K562 (cell line): Measurements from ENCODE around the gene RING1. TPM values are rescaled to one million over a fixed set of nuclear protein-coding genes. Genes with fewer than 3 reads are reported as not detected.

Experiments used
- ETS2 ChIP-seq: IDR thresholded peaks from 2 replicates; pipeline ENCODE4 v1.6.1; 2016; ENCODE audit warnings: borderline replicate concordance, missing genetic modification characterization, mild to moderate bottlenecking, moderate library complexity, missing compliant biosample characterization; ENCODE audit not compliant: poor library complexity, severe bottlenecking
- FIP1L1 ChIP-seq: fragments of 200-400 bp; formaldehyde crosslinking; IDR thresholded peaks from 2 replicates; pipeline ENCODE4 v1.6.1; 2018; ENCODE audit warnings: mild to moderate bottlenecking, low read depth, low read length; ENCODE audit not compliant: poor library complexity, severe bottlenecking
- FOXP4 ChIP-seq: sonication (generic); formaldehyde crosslinking; IDR thresholded peaks from 2 replicates; pipeline ENCODE4 v1.8.0; 2022; ENCODE audit warnings: mild to moderate bottlenecking, missing genetic modification reagents, borderline replicate concordance
- GTF3C2 ChIP-seq: IDR thresholded peaks from 3 replicates; pipeline ENCODE4 v1.6.1; 2011; ENCODE audit warnings: borderline replicate concordance, mild to moderate bottlenecking, moderate library complexity; ENCODE audit not compliant: insufficient read length; ENCODE audit errors: extremely low read depth
- KDM2B ChIP-seq: fragments of 250-450 bp; sonication (Bioruptor Pico); IDR thresholded peaks from 2 replicates; pipeline ENCODE4 v1.8.0; 2021; ENCODE audit warnings: mild to moderate bottlenecking, moderate library complexity
- NCOA2 ChIP-seq, 2 experiments: fragments of 450-650 bp; IDR thresholded peaks; 2 replicates each; pipeline ENCODE4 v1.6.1; 2018; ENCODE audit warnings: mild to moderate bottlenecking in 2 of 2, moderate library complexity in 1 of 2; ENCODE audit not compliant: partially characterized antibody in 2 of 2
- PHTF2 ChIP-seq: fragments of 250-450 bp; sonication (Bioruptor Pico); IDR thresholded peaks from 2 replicates; pipeline ENCODE4 v1.5.0; 2021; ENCODE audit warnings: mild to moderate bottlenecking
- PTRF ChIP-seq: fragments of 450-650 bp; IDR thresholded peaks from 2 replicates; pipeline ENCODE4 v1.6.1; 2016; ENCODE audit warnings: mild to moderate bottlenecking, missing genetic modification characterization, missing compliant biosample characterization
- RFX5 ChIP-seq: IDR thresholded peaks from 2 replicates; pipeline ENCODE4 v1.6.1; 2011; ENCODE audit warnings: low read depth, mild to moderate bottlenecking, improper control_type of control experiment, low read length
- SMARCA4 ChIP-seq: fragments of 450-650 bp; IDR thresholded peaks from 2 replicates; pipeline ENCODE4 v1.6.1; 2016
- TRIM25 ChIP-seq: fragments of 450-650 bp; IDR thresholded peaks from 2 replicates; pipeline ENCODE4 v1.7.0; 2016; ENCODE audit warnings: borderline replicate concordance
- ZHX1 ChIP-seq: fragments of 150-350 bp; conservative IDR thresholded peaks from 2 replicates; pipeline ENCODE4 v1.6.1; 2014; ENCODE audit warnings: low read length
- ZNF174 ChIP-seq: fragments of 250-450 bp; sonication (Bioruptor Pico); IDR thresholded peaks from 2 replicates; pipeline ENCODE4 v1.4.0; 2020; ENCODE audit warnings: mild to moderate bottlenecking
- ZNF232 ChIP-seq: sonication (generic); formaldehyde crosslinking; IDR thresholded peaks from 2 replicates; pipeline ENCODE4 v1.8.0; 2022; ENCODE audit warnings: mild to moderate bottlenecking, missing genetic modification reagents
- ZNF76 ChIP-seq: fragments of 250-450 bp; sonication (Bioruptor Pico); IDR thresholded peaks from 2 replicates; pipeline ENCODE4 v1.4.0; 2020; ENCODE audit warnings: mild to moderate bottlenecking, moderate library complexity, borderline replicate concordance
- polyA plus RNA-seq, 8 experiments: library from polyadenylated mRNA; depleted of rRNA in 4 of 8; stranded (reverse) in 5 of 8; unstranded in 3 of 8; fragments of >200 nt; fragmentation: Nextera tagmentation in 2 of 8; fragmentation: Illumina TruSeq in 1 of 8; extraction: Ambion mirVana in 2 of 8; extraction: Trizol in 1 of 8; gene quantifications; 2 replicates each; pipeline versions ENCODE4 v1.2.1 to v1.2.3, GENCODE V29; 2011 to 2014; ENCODE audit warnings: inconsistent platforms in 1 of 8, missing spikeins in 1 of 8
- total RNA-seq, 7 experiments: library from RNA; depleted of rRNA in 6 of 7; stranded (reverse); fragments of >200 nt in 6 of 7; fragmentation: Illumina TruSeq in 2 of 7; extraction: Trizol in 2 of 7; gene quantifications; 2 replicates each; pipeline versions ENCODE4 v1.2.1 to v1.2.3, GENCODE V29; 2011 to 2021; ENCODE audit warnings: low replicate concordance in 1 of 7

Gene RING1
- total and polyA plus RNA-seq, 9 of the 15 experiments (the other 6 are each of a cell fraction or from before 2014, with no cell fraction given) = 4.2 to 59.1 (median 36.9) TPM

GRCh38 chr6:33200219-33201146 is 7.8 kb upstream of the RING1 start, which contains the start of the genes RXRB and SLC39A7 (continued):
- TF ChIP-seq ZNF232 (CRISPR knock-in tag) = peak; percentile 90; the same call in 1 of the 2 replicates
- TF ChIP-seq SMARCA4 = peak; percentile 33
- TF ChIP-seq GTF3C2 = no peak
- TF ChIP-seq KDM2B = 0 out of 2 replicates have a peak, but pooled peaks have one; percentile 26
- TF ChIP-seq PHTF2 = no peak
- TF ChIP-seq RFX5 = no peak
- TF ChIP-seq FOXP4 (CRISPR knock-in tag) = peak; percentile 96; the same call in 1 of the 2 replicates
- peak; percentile 71 for TF ChIP-seq ZHX1
- no peak for TF ChIP-seq NCOA2 (IDR thresholded peaks at IDR 0.05; ENCODE audit: partially characterized antibody in 2 of 2)
- TF ChIP-seq ZNF76 (CRISPR knock-in tag) = peak; percentile 94
- TF ChIP-seq ETS2 = no peak
- peak; percentile 8; the same call in 1 of the 2 replicates for TF ChIP-seq PTRF
- no peak for TF ChIP-seq TRIM25
- no peak for TF ChIP-seq ZNF174
- TF ChIP-seq FIP1L1 = peak; percentile 98
